Peyer's patch (tissue), 4 donors: Measurements from ENCODE around the gene ITCH.

ENCODE experiments used
- POLR2A ChIP-seq, 2 donors: fragments of 450-650 bp; IDR thresholded peaks; one replicate each; pipeline ENCODE4 v1.5.1; 2017; ENCODE audit warnings: antibody characterized with exemption in 2 of 2, mild to moderate bottlenecking in 2 of 2, moderate library complexity in 2 of 2
- TF ChIP-seq, protein P1 (sequence below), 6 experiments: fragments of 450-650 bp in 4 of 6; fragments of 200-600 bp in 2 of 6; sonication (generic) in 1 of 6; IDR thresholded peaks; one replicate each; pipeline ENCODE4 v1.5.1; 2017 to 2019; ENCODE audit warnings: antibody characterized with exemption in 6 of 6, mild to moderate bottlenecking in 3 of 6, moderate library complexity in 1 of 6

DNA sequence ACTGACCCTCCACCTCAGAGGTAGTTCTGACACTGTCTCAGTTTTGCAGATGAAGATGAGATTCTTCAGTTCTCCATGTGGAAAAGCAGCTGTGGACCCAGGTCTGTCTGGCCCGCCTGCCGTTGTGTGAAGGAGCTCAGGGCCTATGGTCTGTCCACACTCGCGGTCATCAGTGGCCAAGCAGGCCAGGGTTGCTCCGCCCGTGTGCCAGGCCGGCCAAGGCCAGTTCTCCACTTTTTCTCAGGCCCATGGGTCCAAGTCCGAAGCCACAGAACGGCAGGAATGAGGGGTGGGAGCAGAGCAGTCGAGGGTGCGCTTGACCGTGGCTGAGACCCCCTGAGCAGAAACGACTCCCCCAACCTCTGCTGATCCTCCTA, 186.8 kb downstream of the ITCH start:
- no peak for TF ChIP-seq POLR2A (IDR thresholded peaks at IDR 0.05)
- TF ChIP-seq, protein P1, sequence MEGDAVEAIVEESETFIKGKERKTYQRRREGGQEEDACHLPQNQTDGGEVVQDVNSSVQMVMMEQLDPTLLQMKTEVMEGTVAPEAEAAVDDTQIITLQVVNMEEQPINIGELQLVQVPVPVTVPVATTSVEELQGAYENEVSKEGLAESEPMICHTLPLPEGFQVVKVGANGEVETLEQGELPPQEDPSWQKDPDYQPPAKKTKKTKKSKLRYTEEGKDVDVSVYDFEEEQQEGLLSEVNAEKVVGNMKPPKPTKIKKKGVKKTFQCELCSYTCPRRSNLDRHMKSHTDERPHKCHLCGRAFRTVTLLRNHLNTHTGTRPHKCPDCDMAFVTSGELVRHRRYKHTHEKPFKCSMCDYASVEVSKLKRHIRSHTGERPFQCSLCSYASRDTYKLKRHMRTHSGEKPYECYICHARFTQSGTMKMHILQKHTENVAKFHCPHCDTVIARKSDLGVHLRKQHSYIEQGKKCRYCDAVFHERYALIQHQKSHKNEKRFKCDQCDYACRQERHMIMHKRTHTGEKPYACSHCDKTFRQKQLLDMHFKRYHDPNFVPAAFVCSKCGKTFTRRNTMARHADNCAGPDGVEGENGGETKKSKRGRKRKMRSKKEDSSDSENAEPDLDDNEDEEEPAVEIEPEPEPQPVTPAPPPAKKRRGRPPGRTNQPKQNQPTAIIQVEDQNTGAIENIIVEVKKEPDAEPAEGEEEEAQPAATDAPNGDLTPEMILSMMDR (IDR thresholded peaks at IDR 0.05) = no peak
